AG09309 (cell line): ENCODE results near the gene TOR1B.

ENCODE experiments used
- DNase-seq: peaks from one replicate; pipeline ENCODE4 v3.0.0-alpha.2; 2010; ENCODE audit warnings: low read depth
- H3K4me3 ChIP-seq: 2 replicates; pipeline ENCODE4 v1.5.1; 2011; ENCODE audit warnings: mild to moderate bottlenecking, low read depth, low read length, moderate library complexity; ENCODE audit not compliant: control insufficient read depth
- CTCF ChIP-seq: IDR thresholded peaks from 2 replicates; pipeline ENCODE4 v1.5.1; 2011; ENCODE audit warnings: mild to moderate bottlenecking, low read depth, low read length, inconsistent platforms; ENCODE audit not compliant: insufficient read depth, control insufficient read depth; ENCODE audit errors: missing control alignments

The TOR1B gene

DNA sequence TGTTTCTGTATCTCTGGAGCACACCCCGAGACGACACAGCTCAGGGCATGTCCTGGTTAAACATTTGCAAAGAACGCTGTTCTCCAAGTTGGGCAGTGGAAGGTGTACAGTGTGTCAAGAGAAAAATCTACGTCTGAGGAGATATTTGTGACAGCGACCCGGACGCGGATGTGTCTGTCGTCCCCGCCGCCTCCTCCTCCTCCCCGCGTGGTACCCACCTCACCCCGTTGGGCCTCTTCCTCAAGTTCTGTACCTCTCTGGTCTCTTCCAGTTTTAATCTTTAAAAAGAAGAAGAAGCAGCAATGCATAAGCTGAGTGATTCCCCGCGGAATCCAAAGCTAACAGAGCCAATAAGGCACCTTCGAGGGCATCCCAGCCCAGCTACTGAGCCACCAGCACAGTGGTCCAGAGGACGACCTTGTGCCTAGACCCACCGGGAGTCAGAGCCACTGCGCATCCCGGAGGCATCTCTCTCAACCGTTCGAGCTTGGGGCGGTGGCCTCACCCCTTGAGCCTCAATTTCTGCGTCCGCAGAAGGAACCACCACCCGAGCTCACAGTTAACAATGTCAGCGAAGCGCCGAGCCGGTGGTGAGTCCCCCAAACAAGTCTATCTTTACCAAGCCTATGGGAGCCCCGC lies 31.6 kb downstream of the TOR1B start:
- no peak for DNase-seq
- no peak for TF ChIP-seq CTCF
- H3K4me3 ChIP-seq, result peak overlapping the region; percentile 52

DNA sequence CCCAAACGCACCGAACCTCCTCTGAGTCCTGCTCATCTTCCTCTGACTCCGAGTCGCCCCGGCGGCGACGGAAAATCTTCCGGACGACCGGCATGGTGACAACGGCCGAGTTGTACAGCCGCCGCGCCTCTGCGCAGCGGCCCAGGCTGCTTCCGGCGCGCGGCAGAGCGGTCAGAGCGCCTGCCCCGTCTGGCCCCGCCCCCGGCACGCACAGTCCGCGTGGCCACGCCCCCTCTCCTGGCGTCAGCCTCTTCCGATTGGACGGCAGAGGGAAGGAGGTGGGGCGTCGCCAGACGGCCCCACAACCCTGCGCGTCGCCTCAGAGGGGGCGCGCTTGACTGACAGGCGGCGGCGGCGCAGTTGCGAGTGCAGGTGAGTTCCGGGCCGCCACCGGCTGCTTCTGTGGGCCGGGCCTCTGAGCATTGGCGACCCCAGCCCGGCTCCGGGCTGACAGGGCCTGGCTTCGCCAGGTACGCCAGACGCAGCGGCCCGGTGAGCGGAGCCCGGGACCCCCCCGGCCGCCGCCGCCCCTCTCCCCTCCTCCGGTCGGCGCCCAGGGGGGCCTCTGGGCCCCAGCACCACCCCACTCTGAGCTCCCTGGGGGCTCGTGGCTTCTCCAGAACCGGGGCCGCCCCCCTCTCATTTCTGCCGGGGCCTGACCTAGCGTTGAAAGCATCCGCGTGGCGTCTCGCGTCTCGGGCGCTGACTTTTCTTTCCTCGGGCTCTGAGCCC lies 32.3 kb downstream of the TOR1B start, which contains the start of the genes C9orf78 and USP20:
C9orf78 (minus strand) TSS at position 148 of the 732 bp plus-strand sequence; CDS start at position 94, 54 bp downstream.
USP20 (plus strand) TSS at position 331 of the 732 bp plus-strand sequence. CDS start 17,098 bp downstream, outside the sequence.
- peak; percentile 66 for DNase-seq
- no peak for TF ChIP-seq CTCF
- H3K4me3 ChIP-seq, result peak within 1 kb of the TSS; percentile 76

DNA sequence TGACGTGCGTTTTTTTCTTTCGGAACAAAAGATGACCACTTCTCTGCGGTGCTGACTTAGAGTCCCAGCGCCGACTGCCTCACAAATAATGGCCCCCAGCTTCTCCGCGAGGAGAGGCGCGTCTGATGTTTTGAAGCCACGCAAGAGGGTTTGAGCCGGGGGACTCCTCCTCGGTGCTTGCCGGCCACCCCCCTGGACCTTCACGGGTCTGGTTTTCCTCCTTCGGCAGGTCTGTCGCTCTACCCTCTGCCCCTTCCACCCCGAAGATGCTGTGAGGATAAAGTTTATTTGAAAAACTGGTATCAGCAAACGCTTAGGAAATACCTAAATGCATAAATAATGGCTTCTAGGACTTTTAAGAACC lies 32.9 kb downstream of the TOR1B start:
- H3K4me3 ChIP-seq, result peak overlapping the region; percentile 76
- DNase-seq, result no peak
- TF ChIP-seq CTCF, result no peak

DNA sequence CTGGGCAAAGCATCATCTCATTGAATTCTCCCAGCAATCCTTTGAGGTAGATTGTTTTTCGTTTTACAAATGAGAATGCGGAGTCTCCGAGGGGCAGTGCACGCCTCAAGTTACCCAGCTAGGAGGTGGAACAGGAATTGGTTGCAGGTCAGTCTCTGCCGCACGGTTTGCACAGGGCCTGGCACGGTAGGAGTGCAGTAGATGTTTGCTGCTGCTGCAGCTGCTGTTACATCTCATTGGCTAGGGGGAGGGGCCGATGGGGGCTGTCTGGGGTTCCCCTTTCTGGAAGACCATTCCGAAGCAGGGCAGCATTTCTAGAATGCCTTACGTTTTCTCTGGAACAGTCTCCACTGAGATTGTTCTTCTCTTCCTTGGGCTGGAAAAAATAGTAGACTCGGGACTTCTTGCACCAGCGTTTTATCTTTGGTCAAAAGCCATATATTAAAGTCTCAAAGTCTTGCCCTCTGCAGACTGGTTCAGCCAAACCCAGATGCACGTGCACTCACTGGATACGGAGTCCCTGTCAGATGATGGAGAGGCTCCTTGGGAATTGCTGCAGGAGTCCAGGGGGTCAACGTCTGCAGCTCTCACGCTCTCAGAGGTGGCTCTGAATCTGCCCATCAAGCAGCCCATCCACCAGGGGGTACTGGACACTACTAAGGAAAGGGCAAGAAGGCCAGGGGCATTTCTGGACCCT lies 33.5 kb downstream of the TOR1B start:
- H3K4me3 ChIP-seq, result peak overlapping the region; percentile 76
- DNase-seq, result no peak
- TF ChIP-seq CTCF, result no peak

- peak; percentile 80 for DNase-seq
- H3K4me3 ChIP-seq, result no peak overlapping the region
- TF ChIP-seq CTCF, result no peak
Observed at GRCh38 chr9:129838707-129839259, 35.8 kb downstream of the TOR1B start.

DNA sequence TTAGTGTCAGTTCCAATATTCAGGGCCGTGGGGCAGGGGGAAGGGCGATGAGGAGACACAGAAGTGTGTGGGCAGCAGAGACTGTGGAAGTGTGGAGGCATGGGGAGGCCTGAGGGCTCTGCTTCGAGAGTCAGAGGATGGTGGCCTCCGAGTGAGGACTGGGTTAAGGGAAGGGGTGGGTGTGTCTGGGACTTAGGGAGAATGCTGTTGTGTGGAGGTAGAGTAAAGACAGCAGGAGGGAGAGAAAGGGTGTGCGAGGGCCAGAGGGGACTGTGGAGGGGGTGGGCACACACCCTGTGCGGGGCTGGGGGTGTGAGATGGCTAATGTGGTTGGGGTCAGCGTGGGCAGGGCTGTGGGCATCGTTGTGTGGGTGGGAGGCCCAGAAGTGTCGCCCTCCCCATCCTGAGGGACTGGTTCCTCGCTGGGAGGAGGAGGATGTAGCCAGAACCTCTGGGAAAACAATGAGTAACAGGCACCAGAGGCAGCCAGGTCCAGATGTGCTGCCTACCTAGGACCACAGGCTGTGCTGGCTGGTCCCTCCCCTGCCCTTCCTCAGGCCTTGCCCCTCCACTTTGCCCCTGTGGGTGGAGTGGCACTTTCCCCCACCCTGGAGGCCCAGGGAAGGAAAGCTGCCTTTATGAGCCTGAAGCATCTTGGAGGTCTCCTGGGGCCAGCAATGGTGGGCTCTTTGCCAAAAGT lies 36.5 kb downstream of the TOR1B start:
- no peak for DNase-seq
- no peak overlapping the region for H3K4me3 ChIP-seq
- TF ChIP-seq CTCF, result no peak
